Left renal cortex interstitium (tissue), 4 donors: ENCODE results near the gene UXS1. TPM values are rescaled to one million over a fixed set of nuclear protein-coding genes. Genes with fewer than 3 reads are reported as not detected.

Experiments
- DNase-seq, 4 donors: peaks; one replicate each; pipeline ENCODE4 v3.0.0-alpha.2; 2013; ENCODE audit warnings: low read depth in 4 of 4, low spot score in 2 of 4, missing footprints in 1 of 4
- polyA plus RNA-seq, 4 donors: library from polyadenylated mRNA; unstranded; fragments of 120-200 nt; gene quantifications; one replicate each; pipeline ENCODE4 v1.2.1, GENCODE V29; 2013; ENCODE audit not compliant: insufficient read length in 4 of 4

Gene UXS1
- polyA plus RNA-seq, 4 donors, result 76.2 to 87.9 (median 82.9) TPM

- DNase-seq, result no peak
Measured at GRCh38 chr2:106094131-106094841, 99.8 kb downstream of the UXS1 start.

DNA sequence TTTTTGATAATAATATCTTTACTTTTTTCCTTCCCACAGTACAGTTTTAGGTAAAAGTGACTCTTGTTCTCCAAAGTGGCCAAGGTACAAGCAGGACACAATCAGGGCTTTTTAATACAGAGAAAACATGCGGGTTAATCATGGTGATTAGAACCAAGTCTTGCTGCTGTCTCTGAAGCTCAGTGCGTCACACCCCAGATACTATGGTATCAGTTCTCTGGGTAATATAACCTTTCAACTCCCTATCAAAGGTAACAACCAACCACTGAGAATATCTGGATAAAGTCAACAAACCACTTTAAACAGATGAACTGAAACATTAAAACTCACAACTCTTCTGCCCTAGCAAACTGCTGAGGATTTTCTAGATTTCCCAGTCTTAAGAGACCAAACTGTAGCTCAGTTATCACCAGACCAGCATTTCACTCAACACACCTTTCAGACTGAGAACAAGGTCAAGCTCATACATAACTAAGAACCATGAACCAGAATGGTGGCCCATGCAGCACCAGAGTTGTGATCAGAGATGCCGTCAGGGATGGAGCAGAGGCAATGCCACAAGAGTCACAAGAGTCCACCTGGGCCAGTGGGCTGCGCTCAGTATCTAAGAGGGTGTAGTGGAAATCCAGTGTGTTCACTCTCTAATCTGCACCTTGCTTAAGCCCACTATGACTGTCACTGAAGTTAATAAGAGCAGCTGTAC, 103.0 kb downstream of the UXS1 start:
- DNase-seq, result no peak

DNA sequence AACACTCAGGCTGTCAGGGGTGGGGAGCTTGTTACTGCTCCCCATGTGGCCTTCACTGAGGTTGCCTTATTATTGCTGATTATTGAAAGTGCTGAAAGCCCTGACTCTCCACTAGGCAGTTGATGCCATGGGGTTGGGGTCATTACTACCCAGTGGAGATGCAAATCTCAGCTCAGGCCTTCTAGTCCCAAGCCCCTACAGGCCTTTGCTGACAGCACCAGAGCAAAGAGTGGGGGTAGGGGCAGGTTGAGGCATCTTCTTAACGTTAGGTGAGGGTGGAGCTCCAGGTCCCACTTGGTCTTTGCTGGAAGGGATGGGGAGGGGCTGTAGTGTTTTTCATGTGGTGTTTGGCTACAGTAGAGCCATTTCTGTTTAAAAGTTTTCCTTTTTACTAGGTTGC, 104.5 kb downstream of the UXS1 start:
- DNase-seq, result no peak

DNA sequence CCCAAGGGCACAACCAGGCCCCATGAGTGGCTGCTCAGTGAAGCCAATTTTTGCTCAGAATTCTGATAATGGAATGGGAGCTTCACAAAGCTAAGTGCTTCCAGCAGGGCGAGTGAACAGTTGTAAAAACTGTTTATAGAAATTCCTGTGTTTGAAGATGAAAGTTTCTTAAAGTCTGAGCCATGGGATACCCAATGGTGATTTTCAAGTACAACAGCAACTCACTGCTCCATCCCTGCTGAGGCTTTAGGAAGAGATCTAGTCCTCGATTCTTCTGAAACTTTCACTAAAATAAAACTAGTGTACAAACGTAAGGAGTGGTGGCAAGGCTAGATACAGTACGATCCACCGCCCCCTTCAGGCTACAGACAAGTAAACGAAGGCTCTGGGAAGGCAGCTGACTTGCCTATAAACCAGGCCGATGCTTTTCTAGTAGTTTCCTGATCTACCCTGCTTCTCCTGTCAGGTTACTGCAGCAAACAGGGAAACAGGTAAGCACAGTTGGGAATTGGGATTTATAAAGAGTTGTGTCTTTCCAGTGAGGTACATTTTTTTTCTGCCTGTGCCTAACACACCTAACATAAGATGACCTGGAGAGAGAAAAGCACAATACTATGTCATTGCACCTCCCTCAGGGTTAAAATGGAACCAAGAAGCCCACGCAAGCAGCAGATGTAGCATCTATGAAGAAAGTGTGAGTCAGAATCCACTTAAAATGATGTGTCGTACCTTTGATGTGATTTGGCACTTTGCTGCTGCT, 108.7 kb downstream of the UXS1 start:
- DNase-seq, result no peak

DNA sequence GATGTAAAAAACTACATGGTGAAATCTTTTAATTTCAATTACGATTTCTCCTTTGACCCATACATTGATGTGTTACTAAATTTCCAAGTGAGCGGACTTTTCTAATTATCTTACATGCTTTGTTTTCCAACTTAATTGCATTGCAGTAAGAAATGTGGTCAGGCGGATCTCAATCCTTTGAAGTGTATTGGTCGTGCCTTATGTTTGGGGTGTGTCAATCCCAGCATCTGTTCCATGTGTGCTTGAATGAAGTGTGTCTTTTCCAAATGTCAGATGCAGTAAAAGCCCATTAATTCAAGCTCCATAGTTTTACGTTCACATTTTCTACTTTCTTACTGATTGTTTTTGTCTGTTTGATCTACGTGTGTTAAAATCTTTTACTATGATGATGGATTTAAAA, 113.1 kb downstream of the UXS1 start:
- no peak for DNase-seq

DNA sequence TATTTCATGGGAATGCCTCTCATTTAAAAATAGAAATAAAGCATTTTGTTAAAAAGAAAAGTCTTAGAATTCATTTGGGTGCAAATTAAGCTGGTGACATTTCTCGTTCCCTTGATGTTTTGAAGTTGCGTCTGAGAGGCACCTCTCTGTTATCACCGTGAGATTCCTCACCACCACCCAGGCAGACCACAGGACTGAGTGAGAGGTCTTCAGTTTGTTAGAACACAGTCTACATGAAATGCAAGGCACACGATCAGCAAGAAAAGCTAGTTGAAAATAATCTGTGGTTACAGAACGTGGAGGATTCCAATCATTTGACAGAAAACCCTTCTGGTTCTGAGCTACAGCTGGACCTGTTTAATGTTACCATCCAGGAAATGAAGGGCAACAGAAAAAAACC, 116.0 kb downstream of the UXS1 start:
- no peak for DNase-seq

- DNase-seq, result no peak
Measured at GRCh38 chr2:106076941-106077340, 117.2 kb downstream of the UXS1 start.

GRCh38 chr2:106075048-106075447, 119.1 kb downstream of the UXS1 start:
- no peak for DNase-seq

DNA sequence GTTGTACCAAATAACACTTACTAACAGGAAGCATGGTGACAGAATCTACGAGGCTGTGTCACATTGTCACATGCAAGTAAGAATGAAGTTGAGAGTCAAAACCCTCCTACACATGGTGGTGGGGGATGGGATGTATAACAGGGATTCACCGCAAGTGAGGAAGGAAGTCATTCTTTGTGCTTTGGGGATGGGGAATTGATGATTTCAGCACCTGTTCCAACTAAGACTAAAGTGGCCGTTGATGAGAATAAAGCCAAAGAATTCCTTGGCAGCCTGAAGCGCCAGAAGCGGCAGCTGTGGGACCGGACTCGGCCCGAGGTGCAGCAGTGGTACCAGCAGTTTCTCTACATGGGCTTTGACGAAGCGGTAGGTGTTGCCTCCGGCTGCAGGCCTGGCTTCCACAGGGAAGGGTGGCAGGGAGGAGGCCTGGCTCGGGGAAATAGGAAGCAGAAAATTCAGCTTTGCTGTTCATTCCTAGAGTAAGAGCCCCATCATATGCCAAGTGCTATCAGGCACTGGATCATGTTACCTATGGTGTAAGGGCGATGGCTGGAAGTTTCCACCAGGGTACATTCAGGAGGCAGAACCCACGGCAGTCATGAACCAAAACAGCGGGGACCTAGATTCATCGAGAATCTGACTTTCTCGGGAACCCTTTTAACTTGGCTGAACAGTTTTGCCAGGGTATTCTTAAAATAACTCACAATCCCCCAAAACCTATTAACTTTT, 120.3 kb downstream of the UXS1 start:
- DNase-seq, result no peak

GRCh38 chr2:106070181-106070580, 123.9 kb downstream of the UXS1 start:
- no peak for DNase-seq

DNA sequence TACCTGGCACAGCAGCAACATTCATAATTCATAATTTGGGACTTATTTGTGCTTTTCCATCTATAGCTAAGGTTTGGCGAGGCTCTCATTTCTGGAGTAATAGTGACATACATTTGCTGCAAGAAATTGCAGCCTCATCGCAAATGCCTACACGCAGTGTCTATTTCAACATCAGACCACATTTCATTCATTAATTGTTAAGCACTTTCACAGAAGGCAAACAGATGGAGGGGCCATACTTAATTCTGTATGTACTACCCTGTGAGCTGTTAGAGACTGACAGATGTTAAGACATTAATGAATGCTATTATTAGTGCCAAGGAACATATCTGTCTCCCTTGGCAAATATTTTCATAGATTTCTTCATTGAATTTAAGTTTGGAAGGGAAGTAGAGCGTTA, 125.7 kb downstream of the UXS1 start:
- no peak for DNase-seq

DNA sequence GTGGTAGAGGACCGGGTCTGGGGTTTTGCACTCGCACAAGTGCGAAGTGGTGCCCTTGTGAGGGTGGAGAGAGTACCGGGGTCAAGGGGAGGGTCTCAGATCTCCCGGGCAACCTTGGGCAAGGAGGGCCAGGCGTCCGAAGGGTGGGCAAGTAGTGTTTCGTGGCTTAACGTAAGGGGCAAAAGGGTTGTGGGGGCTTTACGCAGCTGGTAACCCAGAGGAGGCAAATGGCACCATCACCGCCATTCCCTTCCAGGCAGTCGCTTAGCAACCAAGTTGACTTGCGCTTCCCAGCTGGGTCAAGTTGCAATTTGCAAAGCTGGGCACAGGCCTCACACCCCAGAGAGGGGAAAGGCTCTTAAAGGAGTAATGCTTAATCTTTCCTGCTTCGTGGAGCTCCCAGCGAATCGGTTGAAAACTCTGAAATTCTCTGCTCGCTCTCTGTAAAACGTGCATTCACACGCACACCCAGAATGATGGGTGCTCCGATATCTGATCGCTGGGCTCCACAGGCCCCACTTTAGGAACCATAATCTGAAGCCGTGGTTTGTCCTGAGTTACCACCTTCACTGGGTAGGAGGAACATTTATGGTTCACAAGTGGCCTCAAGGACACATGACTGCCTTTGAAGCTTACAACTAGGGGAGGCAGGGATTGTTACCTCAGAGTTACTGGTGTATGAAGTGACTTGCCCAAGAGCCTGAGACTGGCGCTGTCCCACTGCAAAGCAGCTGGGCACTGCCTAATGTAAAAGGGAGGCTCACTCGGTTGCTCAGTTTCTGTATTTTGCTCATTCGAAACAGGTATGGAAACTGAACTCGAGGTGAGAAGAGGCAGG, 127.9 kb downstream of the UXS1 start:
- peak in 1 of 4 donors; percentile 41 for DNase-seq

GRCh38 chr2:106065268-106065982, 128.7 kb downstream of the UXS1 start:
- no peak for DNase-seq

GRCh38 chr2:106063181-106063580, 130.9 kb downstream of the UXS1 start:
- DNase-seq, result no peak

DNA sequence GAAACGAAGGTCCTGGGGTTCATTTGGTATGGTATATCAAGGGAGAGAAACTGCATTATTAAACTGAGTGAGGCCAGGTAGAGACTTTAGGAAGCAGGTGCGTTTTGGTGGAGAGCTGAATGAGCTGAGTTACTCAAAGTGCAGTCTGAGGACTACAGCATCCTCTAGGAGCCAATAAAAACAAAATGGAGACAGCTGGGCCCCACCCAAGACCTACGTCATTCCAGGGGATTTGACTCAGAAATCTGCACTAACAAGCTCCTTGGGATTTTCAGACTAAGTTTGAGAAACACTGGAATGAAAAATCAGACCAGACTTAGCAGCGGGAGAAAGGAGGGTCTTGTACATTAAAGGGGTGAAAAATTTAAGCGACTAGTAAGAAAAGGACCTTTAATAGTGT, 131.5 kb downstream of the UXS1 start:
- DNase-seq, result no peak

GRCh38 chr2:106061611-106062349, 132.3 kb downstream of the UXS1 start:
- no peak for DNase-seq

GRCh38 chr2:106059416-106060065, 134.6 kb downstream of the UXS1 start:
- no peak for DNase-seq

DNA sequence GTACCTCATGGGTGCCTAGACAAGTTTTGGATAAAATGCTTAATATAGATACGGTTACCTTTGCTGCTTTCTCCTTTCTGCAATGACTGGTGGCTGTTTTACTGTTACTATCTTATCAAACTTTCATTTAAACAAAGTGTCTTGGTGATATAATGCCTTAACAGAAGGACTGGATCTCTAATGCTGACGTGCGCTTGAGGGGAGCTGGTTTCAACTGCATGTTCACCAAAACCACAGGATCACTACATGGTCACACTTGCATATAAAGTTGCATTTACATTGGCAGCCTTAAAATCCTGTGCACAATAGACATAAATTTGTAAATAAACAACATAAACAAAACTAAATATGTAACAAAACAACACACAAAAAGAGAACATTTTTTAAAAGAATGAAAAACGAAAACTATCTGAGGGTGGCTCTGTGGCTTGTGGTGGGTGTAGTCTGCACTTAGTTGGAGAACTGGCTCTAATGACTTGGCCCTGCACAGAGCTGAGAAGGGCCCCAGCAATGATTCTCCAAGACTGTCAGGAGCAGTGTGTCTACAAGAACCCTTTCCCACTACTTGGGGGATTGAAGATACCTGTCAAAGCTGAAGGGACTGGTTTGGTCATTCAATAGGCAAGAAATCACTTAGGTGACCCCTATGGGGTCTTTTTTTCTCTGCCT, 135.5 kb downstream of the UXS1 start:
- no peak for DNase-seq
